C4-2B (cell line): ENCODE results near the gene MTUS2.

Experiments used
- CTCF ChIP-seq: fragments of 450-650 bp; conservative IDR thresholded peaks from 2 replicates; pipeline ENCODE4 v1.5.1; 2017; ENCODE audit warnings: mild to moderate bottlenecking
- ZFX ChIP-seq: fragments of 450-650 bp; IDR thresholded peaks from 2 replicates; pipeline ENCODE4 v1.6.1; 2017

- TF ChIP-seq CTCF = no peak
- no peak for TF ChIP-seq ZFX
These were observed 52.5 kb downstream of the MTUS2 start for GRCh38 chr13:28872427-28873176.
